RWPE2 (cell line): Measurements from ENCODE around the gene ZNF664.

Experiments used
- ATAC-seq: fragments of 200-7000 bp; cut with Tn5 transposase; 3 replicates; pipeline ENCODE4 v1.9.1; 2021; ENCODE audit warnings: low read depth
- DNase-seq: peaks from one replicate; pipeline ENCODE4 v3.0.0-alpha.2; 2020; ENCODE audit warnings: low spot score
- H3K27ac ChIP-seq: fragments of 450-650 bp; 2 replicates; pipeline ENCODE4 v1.5.1; 2017; ENCODE audit warnings: mild to moderate bottlenecking; ENCODE audit not compliant: poor library complexity, severe bottlenecking
- H3K27me3 ChIP-seq: fragments of 250-450 bp; sonication (Bioruptor Pico); 2 replicates; pipeline ENCODE4 v1.5.1; 2021; ENCODE audit warnings: mild to moderate bottlenecking, moderate library complexity; ENCODE audit not compliant: insufficient read depth, poor library complexity, severe bottlenecking
- H3K36me3 ChIP-seq: fragments of 250-450 bp; sonication (Bioruptor Pico); 2 replicates; pipeline ENCODE4 v1.5.1; 2020; ENCODE audit warnings: low read depth, mild to moderate bottlenecking, moderate library complexity
- H3K4me1 ChIP-seq: fragments of 250-450 bp; sonication (Bioruptor Pico); 2 replicates; pipeline ENCODE4 v1.5.1; 2021; ENCODE audit warnings: mild to moderate bottlenecking, moderate library complexity; ENCODE audit not compliant: insufficient read depth, poor library complexity, severe bottlenecking
- H3K4me3 ChIP-seq: fragments of 250-450 bp; sonication (Bioruptor Pico); 2 replicates; pipeline ENCODE4 v1.5.1; 2021; ENCODE audit warnings: mild to moderate bottlenecking, moderate library complexity; ENCODE audit not compliant: severe bottlenecking
- H3K9me3 ChIP-seq: fragments of 250-450 bp; sonication (Bioruptor Pico); 2 replicates; pipeline ENCODE4 v1.5.1; 2021; ENCODE audit warnings: mild to moderate bottlenecking, moderate library complexity; ENCODE audit not compliant: severe bottlenecking
- TF ChIP-seq, protein P1 (sequence below): fragments of 450-650 bp; IDR thresholded peaks from one replicate; pipeline ENCODE4 v1.5.1; 2017; ENCODE audit warnings: mild to moderate bottlenecking, moderate library complexity; ENCODE audit not compliant: poor library complexity, severe bottlenecking

Gene ZNF664

DNA sequence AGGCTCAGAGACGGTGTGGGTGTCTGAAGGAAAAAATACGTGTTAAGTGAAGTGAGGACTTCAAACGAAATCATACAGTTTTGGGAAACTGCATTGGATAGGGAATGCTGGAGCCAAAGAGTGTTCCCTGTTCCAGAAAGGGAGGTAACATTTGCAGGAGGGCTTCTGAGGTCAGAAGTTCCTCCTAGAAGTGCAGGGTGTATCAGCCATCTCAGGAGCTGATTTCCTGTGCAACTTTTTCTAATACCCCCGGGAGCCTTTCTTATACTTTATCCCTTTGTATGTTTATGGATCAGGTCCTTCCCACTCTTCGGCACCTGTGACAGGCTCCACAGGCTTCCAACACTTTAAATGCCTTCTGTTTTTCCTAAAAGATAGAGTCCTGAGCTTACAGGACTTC, 24.9 kb downstream of the ZNF664 start:
- TF ChIP-seq, protein P1, sequence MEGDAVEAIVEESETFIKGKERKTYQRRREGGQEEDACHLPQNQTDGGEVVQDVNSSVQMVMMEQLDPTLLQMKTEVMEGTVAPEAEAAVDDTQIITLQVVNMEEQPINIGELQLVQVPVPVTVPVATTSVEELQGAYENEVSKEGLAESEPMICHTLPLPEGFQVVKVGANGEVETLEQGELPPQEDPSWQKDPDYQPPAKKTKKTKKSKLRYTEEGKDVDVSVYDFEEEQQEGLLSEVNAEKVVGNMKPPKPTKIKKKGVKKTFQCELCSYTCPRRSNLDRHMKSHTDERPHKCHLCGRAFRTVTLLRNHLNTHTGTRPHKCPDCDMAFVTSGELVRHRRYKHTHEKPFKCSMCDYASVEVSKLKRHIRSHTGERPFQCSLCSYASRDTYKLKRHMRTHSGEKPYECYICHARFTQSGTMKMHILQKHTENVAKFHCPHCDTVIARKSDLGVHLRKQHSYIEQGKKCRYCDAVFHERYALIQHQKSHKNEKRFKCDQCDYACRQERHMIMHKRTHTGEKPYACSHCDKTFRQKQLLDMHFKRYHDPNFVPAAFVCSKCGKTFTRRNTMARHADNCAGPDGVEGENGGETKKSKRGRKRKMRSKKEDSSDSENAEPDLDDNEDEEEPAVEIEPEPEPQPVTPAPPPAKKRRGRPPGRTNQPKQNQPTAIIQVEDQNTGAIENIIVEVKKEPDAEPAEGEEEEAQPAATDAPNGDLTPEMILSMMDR = no peak
- Histone ChIP-seq H3K4me3 (no peak overlapping the region), H3K27me3 (no peaks in the 10 kb centered on the region), H3K4me1 (peaks cover 13% of the 10 kb centered on the region), H3K9me3 (no peaks in the 10 kb centered on the region), H3K36me3 (peaks cover 33% of the 10 kb centered on the region), H3K27ac (no peak overlapping the region)
- no peak for DNase-seq
- no peak for ATAC-seq

DNA sequence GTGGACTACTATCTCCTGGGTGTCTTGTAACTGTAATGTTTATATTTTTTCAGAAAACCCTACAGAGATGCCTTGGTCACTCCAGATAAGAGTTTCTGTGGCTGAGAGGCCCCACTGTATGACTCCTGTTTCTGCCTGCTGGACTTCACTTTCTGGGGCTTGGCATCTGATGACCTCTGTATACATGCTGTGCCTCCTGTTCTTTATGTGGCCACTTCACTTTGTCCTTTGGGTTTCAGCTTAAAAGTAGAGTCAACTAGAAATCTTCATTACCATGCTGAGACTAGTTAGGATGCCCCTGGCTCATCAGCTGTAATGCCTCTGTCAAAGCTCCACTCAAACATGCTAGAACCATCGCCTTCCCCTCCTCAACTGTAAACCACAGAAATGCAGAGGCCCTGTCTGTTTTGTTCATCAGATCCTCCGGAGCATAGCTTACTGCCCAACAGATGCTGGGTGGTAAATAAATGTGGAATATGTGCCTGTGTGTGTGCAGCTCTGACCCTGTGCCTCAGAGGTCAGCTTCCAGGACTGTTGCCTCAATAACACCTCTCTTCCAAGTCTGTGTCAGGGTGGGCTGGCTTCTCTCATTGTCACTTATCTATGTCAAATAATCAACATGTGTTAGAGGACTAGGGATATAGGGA, 25.5 kb downstream of the ZNF664 start:
- ATAC-seq (no peak), DNase-seq (no peak)
- Histone ChIP-seq H3K36me3 (peaks cover 31% of the 10 kb centered on the region), H3K27me3 (no peaks in the 10 kb centered on the region), H3K4me1 (peaks cover 13% of the 10 kb centered on the region), H3K27ac (no peak overlapping the region), H3K4me3 (no peak overlapping the region), H3K9me3 (no peaks in the 10 kb centered on the region)
- TF ChIP-seq, protein P1 = no peak

DNA sequence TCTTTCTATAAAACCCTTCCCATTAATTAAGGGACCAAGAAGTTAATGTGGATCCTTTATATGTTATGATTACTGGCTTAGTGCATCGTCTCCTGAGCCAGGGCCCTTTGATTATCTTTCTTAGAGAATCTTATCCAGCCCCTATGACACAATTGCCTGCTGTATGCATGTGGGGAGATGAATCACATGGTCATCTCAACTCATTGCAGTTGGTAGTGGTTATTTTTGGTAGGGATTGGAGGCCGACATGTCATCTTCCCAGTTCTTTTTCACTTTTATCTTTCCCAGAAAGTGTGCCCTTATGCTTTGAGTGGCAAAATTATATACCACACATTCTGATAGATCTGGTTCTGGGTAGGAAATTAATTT, 26.0 kb downstream of the ZNF664 start:
- H3K27me3 ChIP-seq = no peaks in the 10 kb centered on the region
- H3K4me1 ChIP-seq = peaks cover 13% of the 10 kb centered on the region
- ATAC-seq = no peak
- no peak overlapping the region for H3K27ac ChIP-seq
- peaks cover 33% of the 10 kb centered on the region for H3K36me3 ChIP-seq
- TF ChIP-seq, protein P1 = no peak
- no peaks in the 10 kb centered on the region for H3K9me3 ChIP-seq
- DNase-seq = no peak
- no peak overlapping the region for H3K4me3 ChIP-seq

DNA sequence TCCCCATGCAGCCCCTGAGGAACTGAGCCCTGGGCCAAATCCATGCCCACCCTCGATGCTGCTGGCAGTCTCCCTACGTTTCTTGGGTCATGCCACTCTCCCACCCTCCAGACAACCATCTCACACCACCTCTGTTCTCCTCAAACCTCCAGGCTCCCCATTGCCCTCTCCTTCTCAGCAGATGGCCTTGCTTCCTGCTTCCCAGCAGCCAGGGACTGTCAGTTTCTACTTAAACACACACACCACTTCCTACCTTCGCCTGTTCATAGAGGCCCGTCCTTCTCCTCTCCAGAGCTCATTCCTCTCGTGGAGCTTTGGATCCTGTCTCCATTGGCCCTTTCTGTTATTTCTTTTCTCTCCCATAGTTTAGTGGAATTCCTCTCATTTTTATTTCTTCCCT, 27.1 kb downstream of the ZNF664 start:
- ATAC-seq (no peak), DNase-seq (no peak)
- peaks cover 39% of the 10 kb centered on the region for H3K36me3 ChIP-seq
- no peaks in the 10 kb centered on the region for H3K27me3 ChIP-seq
- no peak overlapping the region for H3K27ac ChIP-seq
- TF ChIP-seq, protein P1 = no peak
- H3K4me1 ChIP-seq = peaks cover 4% of the 10 kb centered on the region
- H3K4me3 ChIP-seq = no peak overlapping the region
- no peaks in the 10 kb centered on the region for H3K9me3 ChIP-seq

- TF ChIP-seq, protein P1 = no peak
- Histone ChIP-seq H3K9me3 (no peaks in the 10 kb centered on the region), H3K27me3 (no peaks in the 10 kb centered on the region), H3K36me3 (peaks cover 43% of the 10 kb centered on the region), H3K4me3 (no peak overlapping the region), H3K27ac (no peak overlapping the region), H3K4me1 (no peaks in the 10 kb centered on the region)
- DNase-seq = no peak
- ATAC-seq = no peak
Measured at GRCh38 chr12:124001343-124001742, 28.3 kb downstream of the ZNF664 start.
